Neural cell (in vitro differentiated cells): ENCODE data around the gene DENND5B.

ENCODE experiments used
- EP300 ChIP-seq: fragments of 450-650 bp; conservative IDR thresholded peaks from 2 replicates; pipeline ENCODE4 v1.6.1; 2014; ENCODE audit warnings: antibody characterized with exemption, mild to moderate bottlenecking, moderate library complexity; ENCODE audit not compliant: poor library complexity, severe bottlenecking
- MXI1 ChIP-seq: fragments of 450-650 bp; conservative IDR thresholded peaks from 2 replicates; pipeline ENCODE4 v1.6.1; 2014; ENCODE audit warnings: antibody characterized with exemption, mild to moderate bottlenecking; ENCODE audit not compliant: poor library complexity, severe bottlenecking
- POLR2AphosphoS5 ChIP-seq: IDR thresholded peaks from 2 replicates; pipeline ENCODE4 v1.6.1; 2012
- RAD21 ChIP-seq: fragments of 450-650 bp; conservative IDR thresholded peaks from 2 replicates; pipeline ENCODE4 v1.6.1; 2014; ENCODE audit warnings: antibody characterized with exemption, mild to moderate bottlenecking, moderate library complexity
- SMC3 ChIP-seq: fragments of 450-650 bp; conservative IDR thresholded peaks from 2 replicates; pipeline ENCODE4 v1.6.1; 2014; ENCODE audit warnings: antibody characterized with exemption, mild to moderate bottlenecking, moderate library complexity; ENCODE audit not compliant: poor library complexity
- TAF1 ChIP-seq: IDR thresholded peaks from 2 replicates; pipeline ENCODE4 v1.6.1; 2012; ENCODE audit warnings: low read depth
- TF ChIP-seq, protein P1 (sequence below): fragments of 450-650 bp; IDR thresholded peaks from 2 replicates; pipeline ENCODE4 v1.5.1; 2014; ENCODE audit warnings: antibody characterized with exemption, mild to moderate bottlenecking, moderate library complexity; ENCODE audit not compliant: poor library complexity, severe bottlenecking

DNA sequence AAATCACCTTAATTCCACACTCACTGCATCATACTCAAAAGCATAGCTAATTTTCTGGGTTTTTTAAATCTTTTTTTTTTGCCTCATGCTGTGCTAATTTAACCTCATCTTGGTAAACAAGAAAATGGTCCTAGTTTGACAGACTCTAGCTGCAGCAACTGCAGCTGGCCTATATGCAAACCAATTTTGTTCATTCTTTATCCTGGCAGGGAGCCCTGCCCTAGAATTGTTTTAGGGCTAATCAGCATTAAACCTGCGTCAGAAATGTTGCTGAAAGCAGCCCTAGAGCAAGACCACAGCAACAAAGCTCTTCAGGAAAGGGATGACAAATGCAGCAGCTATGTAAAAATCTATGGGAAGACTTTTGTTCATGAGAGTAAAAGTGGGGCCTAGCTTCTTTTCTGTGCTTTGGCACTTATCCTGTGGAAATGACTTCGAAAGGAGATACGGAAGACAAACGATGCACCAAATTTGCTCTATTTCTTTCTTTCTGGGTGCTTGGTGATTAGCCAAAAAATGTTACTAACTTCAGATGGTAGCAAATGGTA is 72.2 kb downstream of the DENND5B start:
- TF ChIP-seq, protein P1, sequence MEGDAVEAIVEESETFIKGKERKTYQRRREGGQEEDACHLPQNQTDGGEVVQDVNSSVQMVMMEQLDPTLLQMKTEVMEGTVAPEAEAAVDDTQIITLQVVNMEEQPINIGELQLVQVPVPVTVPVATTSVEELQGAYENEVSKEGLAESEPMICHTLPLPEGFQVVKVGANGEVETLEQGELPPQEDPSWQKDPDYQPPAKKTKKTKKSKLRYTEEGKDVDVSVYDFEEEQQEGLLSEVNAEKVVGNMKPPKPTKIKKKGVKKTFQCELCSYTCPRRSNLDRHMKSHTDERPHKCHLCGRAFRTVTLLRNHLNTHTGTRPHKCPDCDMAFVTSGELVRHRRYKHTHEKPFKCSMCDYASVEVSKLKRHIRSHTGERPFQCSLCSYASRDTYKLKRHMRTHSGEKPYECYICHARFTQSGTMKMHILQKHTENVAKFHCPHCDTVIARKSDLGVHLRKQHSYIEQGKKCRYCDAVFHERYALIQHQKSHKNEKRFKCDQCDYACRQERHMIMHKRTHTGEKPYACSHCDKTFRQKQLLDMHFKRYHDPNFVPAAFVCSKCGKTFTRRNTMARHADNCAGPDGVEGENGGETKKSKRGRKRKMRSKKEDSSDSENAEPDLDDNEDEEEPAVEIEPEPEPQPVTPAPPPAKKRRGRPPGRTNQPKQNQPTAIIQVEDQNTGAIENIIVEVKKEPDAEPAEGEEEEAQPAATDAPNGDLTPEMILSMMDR, result no peak
- TF ChIP-seq RAD21 (no peak), POLR2AphosphoS5 (no peak), SMC3 (no peak), MXI1 (no peak), EP300 (no peak), TAF1 (no peak)
